HEK293T (cell line): ENCODE measurements around the gene MGLL.

Experiments
- BHLHE40 ChIP-seq: fragments of 450-650 bp; IDR thresholded peaks from 2 replicates; pipeline ENCODE4 v1.6.1; 2016; ENCODE audit warnings: mild to moderate bottlenecking, moderate library complexity, borderline replicate concordance
- ELF4 ChIP-seq: fragments of 450-650 bp; IDR thresholded peaks from 2 replicates; pipeline ENCODE4 v1.6.1; 2017; ENCODE audit warnings: antibody characterized with exemption
- FOXM1 ChIP-seq: fragments of 450-650 bp; IDR thresholded peaks from 2 replicates; pipeline ENCODE4 v1.6.1; 2017; ENCODE audit warnings: mild to moderate bottlenecking, borderline replicate concordance
- PKNOX1 ChIP-seq: fragments of 450-650 bp; IDR thresholded peaks from 2 replicates; pipeline ENCODE4 v1.6.1; 2016
- SP1 ChIP-seq: fragments of 450-650 bp; IDR thresholded peaks from 2 replicates; pipeline ENCODE4 v1.6.1; 2017
- TARDBP ChIP-seq: fragments of 450-650 bp; IDR thresholded peaks from 2 replicates; pipeline ENCODE4 v1.6.1; 2016
- ZNF384 ChIP-seq: fragments of 450-650 bp; IDR thresholded peaks from 2 replicates; pipeline ENCODE4 v1.6.1; 2016

GRCh38 chr3:127811717-127812116, 10.6 kb downstream of the MGLL start:
- TF ChIP-seq TARDBP (no peak), SP1 (no peak), ELF4 (no peak), FOXM1 (no peak), ZNF384 (no peak), PKNOX1 (no peak), BHLHE40 (no peak)
